ENCODE measurements around the gene NCSTN.

DNA sequence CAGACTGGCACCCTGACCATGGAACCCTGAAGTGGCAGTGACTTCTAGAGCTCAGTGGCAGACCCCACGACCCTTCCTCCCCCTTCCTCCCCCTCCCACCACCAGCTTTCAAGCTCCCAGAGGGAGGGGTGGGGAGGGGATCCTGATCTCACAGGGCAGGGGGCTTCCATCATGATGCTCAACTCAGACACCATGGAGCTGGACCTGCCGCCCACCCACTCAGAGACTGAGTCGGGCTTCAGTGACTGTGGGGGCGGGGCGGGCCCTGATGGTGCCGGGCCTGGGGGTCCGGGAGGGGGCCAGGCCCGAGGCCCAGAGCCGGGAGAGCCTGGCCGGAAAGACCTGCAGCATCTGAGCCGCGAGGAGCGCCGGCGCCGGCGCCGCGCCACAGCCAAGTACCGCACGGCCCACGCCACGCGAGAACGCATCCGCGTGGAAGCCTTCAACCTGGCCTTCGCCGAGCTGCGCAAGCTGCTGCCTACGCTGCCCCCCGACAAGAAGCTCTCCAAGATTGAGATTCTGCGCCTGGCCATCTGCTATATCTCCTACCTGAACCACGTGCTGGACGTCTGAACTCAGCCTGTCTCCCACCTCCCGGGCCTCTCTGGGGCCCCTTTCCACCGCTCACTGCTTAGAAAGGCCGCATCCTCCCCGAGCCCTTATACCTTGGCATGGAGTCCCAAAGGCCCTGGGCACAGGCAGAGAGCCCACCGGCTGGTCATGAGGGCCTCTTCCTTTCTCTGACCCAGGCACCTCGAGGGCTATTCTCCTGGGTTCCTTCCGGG lies 27.6 kb downstream of the NCSTN start:
- TF ChIP-seq EZH2 (IDR thresholded peaks at IDR 0.05; ENCODE audit: borderline replicate concordance): no peak
- TF ChIP-seq CTCF (IDR thresholded peaks at IDR 0.05; ENCODE audit: poor library complexity): no peak

Data from hepatocyte (in vitro differentiated cells).